Mucosa of rectum (tissue), 2 donors: ENCODE measurements around the gene KASH5.

ENCODE experiments used
- H3K27ac ChIP-seq, 2 donors: one replicate each; pipeline ENCODE4 v1.7.0; 2013; ENCODE audit warnings: inconsistent platforms in 2 of 2, low read depth in 2 of 2, low read length in 2 of 2
- H3K27me3 ChIP-seq, 2 donors: one replicate each; pipeline ENCODE4 v1.7.0; 2013; ENCODE audit warnings: low read length in 2 of 2; ENCODE audit not compliant: control insufficient read depth in 2 of 2, insufficient read depth in 2 of 2
- H3K36me3 ChIP-seq, 2 donors: one replicate each; pipeline ENCODE4 v1.7.0; 2013; ENCODE audit warnings: low read length in 2 of 2; ENCODE audit not compliant: control insufficient read depth in 2 of 2, insufficient read depth in 2 of 2
- H3K4me1 ChIP-seq, 2 donors: one replicate each; pipeline ENCODE4 v1.7.0; 2013; ENCODE audit warnings: low read length in 2 of 2, mild to moderate bottlenecking in 1 of 2; ENCODE audit not compliant: control insufficient read depth in 2 of 2, insufficient read depth in 2 of 2
- H3K4me3 ChIP-seq, 2 donors: one replicate each; pipeline ENCODE4 v1.7.0; 2013; ENCODE audit warnings: low read length in 2 of 2
- H3K9ac ChIP-seq, 2 donors: one replicate each; pipeline ENCODE4 v1.7.0; 2013; ENCODE audit warnings: low read length in 2 of 2, low read depth in 1 of 2, mild to moderate bottlenecking in 1 of 2
- H3K9me3 ChIP-seq, 2 donors: one replicate each; pipeline ENCODE4 v1.7.0; 2013; ENCODE audit warnings: low read length in 2 of 2; ENCODE audit not compliant: control insufficient read depth in 2 of 2
- donor health status: healthy.
- donor health status: Normal muscosa, but diverticular disease.

The KASH5 gene

DNA sequence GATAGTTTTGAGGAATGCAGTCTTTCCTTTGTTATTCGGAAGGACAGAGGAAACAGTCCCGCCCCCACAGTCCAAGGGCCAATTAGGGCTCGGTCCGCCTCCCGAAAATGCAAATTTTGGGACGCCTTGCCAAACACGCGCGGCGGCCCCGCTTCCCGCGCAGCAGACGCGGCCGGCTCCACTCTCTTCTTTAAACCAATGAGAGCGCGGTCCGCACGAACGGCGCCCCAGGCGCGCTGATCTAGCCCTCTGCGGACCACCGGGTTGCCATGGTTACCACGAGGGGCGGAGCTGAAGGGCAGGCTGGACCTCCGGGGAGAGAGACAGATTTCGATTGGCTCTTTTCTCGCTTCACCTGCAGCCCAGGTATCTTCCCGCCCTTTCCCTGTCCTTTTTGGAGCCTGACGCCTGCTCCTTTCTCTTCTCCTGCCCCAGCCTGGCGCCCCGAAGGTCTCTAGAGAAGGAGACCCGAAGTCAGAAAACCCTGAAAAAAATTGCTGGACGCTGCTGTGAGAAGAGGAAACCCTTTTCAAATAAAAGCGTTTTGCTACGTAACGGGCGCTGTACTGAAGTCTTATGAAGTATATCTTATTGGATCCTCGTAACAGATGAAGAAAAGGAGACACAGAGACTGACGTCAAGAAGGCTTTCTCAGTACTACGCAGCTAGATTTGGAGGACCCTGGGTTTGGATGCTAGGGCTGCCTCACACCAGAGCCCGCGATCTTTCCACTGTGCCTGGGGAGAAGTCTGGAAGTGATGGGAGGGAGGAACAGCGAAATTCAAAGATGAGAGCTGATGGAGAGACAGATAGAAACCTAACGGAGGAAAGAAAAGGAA, 33.2 kb downstream of the KASH5 start:
- Histone ChIP-seq H3K4me1 (peaks cover 0 to 5% of the 10 kb centered on the region in 2 donors), H3K36me3 (no peaks in the 10 kb centered on the region), H3K27ac (no peak overlapping the region), H3K4me3 (no peak overlapping the region), H3K27me3 (peaks cover 68 to 81% of the 10 kb centered on the region in 2 donors), H3K9ac (no peak overlapping the region), H3K9me3 (no peaks in the 10 kb centered on the region)

GRCh38 chr19:49421878-49422202, 33.8 kb downstream of the KASH5 start:
- H3K27me3 ChIP-seq = peaks cover 71 to 85% of the 10 kb centered on the region in 2 donors
- H3K4me3 ChIP-seq = no peak overlapping the region
- peaks cover 0 to 5% of the 10 kb centered on the region in 2 donors for H3K4me1 ChIP-seq
- no peaks in the 10 kb centered on the region for H3K36me3 ChIP-seq
- no peak overlapping the region for H3K9ac ChIP-seq
- no peak overlapping the region for H3K27ac ChIP-seq
- H3K9me3 ChIP-seq = no peaks in the 10 kb centered on the region

- Histone ChIP-seq H3K27me3 (peaks cover 72 to 85% of the 10 kb centered on the region in 2 donors), H3K36me3 (no peaks in the 10 kb centered on the region), H3K4me3 (peak overlapping the region in 1 of 2 donors; percentile 50), H3K9me3 (no peaks in the 10 kb centered on the region), H3K4me1 (peaks cover 0 to 5% of the 10 kb centered on the region in 2 donors), H3K27ac (no peak overlapping the region), H3K9ac (no peak overlapping the region)
Measured at GRCh38 chr19:49422407-49423070, 34.5 kb downstream of the KASH5 start.

DNA sequence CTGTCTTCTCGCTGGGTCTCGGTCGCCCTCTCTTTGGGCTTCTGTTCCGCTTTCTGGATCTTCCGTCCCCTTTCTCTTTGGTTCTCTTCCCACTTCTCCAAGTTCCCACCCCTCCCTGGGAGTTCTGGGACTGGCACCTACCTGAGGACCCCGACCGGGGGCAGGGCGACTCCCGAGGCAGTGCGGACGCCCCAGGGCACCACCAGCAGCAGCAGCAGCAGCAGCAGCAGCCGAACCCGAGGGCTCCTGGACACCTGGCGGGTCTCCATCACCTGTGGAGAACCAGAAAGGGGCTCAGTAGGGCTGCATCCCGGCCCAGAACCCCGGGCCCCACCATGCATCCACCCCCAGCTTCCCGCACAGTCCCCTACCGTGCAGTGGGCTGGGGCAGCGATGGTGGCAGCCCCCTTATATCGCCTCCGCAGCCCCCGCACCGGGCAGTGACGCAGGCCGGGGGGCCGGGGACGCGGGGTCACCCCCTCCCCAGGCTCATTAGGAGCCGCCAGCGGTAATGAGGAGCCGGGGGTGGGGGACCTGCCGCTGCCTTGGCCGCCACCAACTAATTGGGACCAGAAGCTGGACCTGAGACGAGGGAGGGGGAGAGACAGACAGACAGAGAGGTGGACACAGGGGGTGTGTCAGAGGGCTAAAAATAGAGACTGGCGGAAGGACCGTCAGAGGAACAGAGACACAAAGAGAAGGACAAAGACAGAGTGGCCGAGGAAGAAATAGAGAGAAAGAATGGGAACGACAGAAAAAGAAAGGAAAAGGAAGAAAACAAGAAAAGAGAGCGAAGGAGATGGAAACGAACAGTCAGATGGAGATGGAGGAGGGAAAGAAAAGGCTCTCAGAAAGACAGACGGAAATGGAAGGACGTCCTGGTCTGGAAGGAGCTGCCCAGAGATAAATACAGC, 35.3 kb downstream of the KASH5 start, which contains the start of gene PTH2:
Gene PTH2 (minus strand): TSS at position 371 of the 914 bp plus-strand sequence. CDS start 102 bp downstream, at position 269.
- Histone ChIP-seq H3K4me3 (peak within 1 kb of the TSS in 1 of 2 donors; percentile 50), H3K9ac (no peak within 1 kb of the TSS)

GRCh38 chr19:49423985-49424303, 35.9 kb downstream of the KASH5 start:
- H3K4me1 ChIP-seq = peaks cover 5 to 7% of the 10 kb centered on the region in 2 donors
- peaks cover 72 to 85% of the 10 kb centered on the region in 2 donors for H3K27me3 ChIP-seq
- no peaks in the 10 kb centered on the region for H3K9me3 ChIP-seq
- no peak overlapping the region for H3K27ac ChIP-seq
- no peak overlapping the region for H3K4me3 ChIP-seq
- no peak overlapping the region for H3K9ac ChIP-seq
- no peaks in the 10 kb centered on the region for H3K36me3 ChIP-seq

More for the DNA sequence above, 35.3 kb downstream of the KASH5 start, which contains the start of gene PTH2:
- H3K27ac ChIP-seq = no peak within 1 kb of the TSS
- no peaks in the 10 kb centered on the region for H3K36me3 ChIP-seq
- H3K27me3 ChIP-seq = peaks cover 70 to 84% of the 10 kb centered on the region in 2 donors
- no peaks in the 10 kb centered on the region for H3K9me3 ChIP-seq
- peaks cover 5% of the 10 kb centered on the region in 2 donors for H3K4me1 ChIP-seq

- no peak within 1 kb of the TSS for H3K9ac ChIP-seq
- H3K4me3 ChIP-seq = no peak within 1 kb of the TSS
- no peak within 1 kb of the TSS for H3K27ac ChIP-seq
- peaks cover 5 to 7% of the 10 kb centered on the region in 2 donors for H3K4me1 ChIP-seq
- no peaks in the 10 kb centered on the region for H3K9me3 ChIP-seq
- peaks cover 69 to 80% of the 10 kb centered on the region in 2 donors for H3K27me3 ChIP-seq
- no peaks in the 10 kb centered on the region for H3K36me3 ChIP-seq
Measured at GRCh38 chr19:49425178-49425577, 37.1 kb downstream of the KASH5 start, which contains the start of gene GFY. Gene GFY, plus strand, starts transcription at chr19:49425388. Its CDS starts 1,043 bp downstream, at chr19:49426431.

DNA sequence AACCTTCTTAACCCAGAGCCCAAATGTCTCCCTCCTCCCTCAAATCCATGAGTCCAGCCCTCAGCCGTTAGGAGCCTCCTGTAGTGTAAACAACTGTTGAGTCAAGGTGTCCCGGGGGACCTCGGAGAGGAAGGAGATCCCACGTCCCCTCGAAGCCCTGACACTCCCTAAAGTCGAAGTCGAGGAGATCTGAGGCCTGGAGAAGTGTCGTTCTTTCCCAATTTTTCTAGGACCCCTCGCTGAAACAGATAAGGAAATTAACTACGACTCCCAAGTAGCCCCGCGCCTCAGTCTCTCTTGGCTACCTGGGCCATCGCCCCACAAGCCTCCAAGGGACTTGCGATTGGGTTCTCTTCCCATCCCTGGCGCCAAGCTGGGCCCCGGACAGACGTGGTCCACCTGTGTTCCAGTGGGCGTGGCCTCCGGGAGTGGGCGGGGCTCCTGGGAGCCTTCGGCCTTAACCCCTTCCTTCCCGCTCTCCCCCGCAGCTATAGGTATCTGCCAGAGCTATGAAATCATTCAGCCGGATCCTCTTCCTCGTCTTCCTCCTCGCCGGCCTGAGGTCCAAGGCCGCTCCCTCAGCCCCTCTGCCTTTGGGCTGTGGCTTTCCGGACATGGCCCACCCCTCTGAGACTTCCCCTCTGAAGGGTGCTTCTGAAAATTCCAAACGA, 38.0 kb downstream of the KASH5 start:
- Histone ChIP-seq H3K4me3 (no peak overlapping the region), H3K36me3 (no peaks in the 10 kb centered on the region), H3K27me3 (peaks cover 74 to 79% of the 10 kb centered on the region in 2 donors), H3K9ac (no peak overlapping the region), H3K9me3 (no peaks in the 10 kb centered on the region), H3K4me1 (peaks cover 5 to 7% of the 10 kb centered on the region in 2 donors), H3K27ac (no peak overlapping the region)

GRCh38 chr19:49427339-49427738, 39.3 kb downstream of the KASH5 start:
- H3K36me3 ChIP-seq = no peaks in the 10 kb centered on the region
- H3K9me3 ChIP-seq = no peaks in the 10 kb centered on the region
- H3K4me3 ChIP-seq = no peak overlapping the region
- peaks cover 6 to 7% of the 10 kb centered on the region in 2 donors for H3K4me1 ChIP-seq
- H3K27ac ChIP-seq = no peak overlapping the region
- H3K27me3 ChIP-seq = peaks cover 68 to 77% of the 10 kb centered on the region in 2 donors
- H3K9ac ChIP-seq = no peak overlapping the region

DNA sequence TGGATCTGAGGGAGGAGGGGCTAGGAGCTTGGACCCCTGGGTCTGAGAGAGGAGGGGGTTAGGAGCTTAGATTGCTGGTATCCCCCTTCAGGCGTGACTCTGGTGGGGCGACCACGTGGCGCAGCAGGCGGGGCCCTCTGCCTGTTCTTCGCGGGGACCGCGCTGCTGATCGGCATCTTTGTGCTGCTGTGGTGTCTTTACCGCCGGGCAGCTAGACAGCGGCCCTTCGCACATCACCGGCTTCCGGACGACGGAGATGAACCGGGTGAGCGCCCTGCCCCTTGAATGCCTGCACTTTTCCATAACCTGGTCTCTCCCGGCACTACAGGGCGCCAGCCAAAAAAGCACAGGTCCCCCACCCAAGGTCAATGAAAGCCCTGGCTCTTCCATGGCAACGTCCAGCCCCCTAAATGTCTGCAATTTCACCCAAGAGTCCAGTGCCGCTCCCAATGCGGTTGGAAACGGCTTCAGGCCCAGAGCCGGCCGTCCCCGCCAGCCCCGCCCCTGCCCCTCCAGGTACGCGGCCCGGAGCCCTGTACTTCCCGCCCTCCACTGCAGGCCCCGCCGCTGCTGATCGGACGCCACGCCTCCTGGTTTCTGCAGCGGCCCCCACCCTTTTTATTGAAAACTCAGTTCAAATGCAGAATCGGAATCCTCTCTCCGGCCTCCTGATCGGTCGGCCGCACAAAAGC, 40.0 kb downstream of the KASH5 start:
- peak overlapping the region; percentile 9 to 20 for H3K4me3 ChIP-seq
- no peaks in the 10 kb centered on the region for H3K9me3 ChIP-seq
- no peak overlapping the region for H3K27ac ChIP-seq
- peaks cover 68 to 77% of the 10 kb centered on the region in 2 donors for H3K27me3 ChIP-seq
- peaks cover 3 to 7% of the 10 kb centered on the region in 2 donors for H3K4me1 ChIP-seq
- H3K36me3 ChIP-seq = no peaks in the 10 kb centered on the region
- no peak overlapping the region for H3K9ac ChIP-seq
